DLD1 (cell line): ENCODE data around the gene NFE2L3.
"Not testable (repeated sequence)": the region's sequence is repeated elsewhere in the genome, so short reads cannot be mapped to it uniquely, and the experiment has no call there.

Experiments used
- in situ Hi-C: cut with HindIII; loops from 2 replicates; pipeline ENCODE4 v1.10.0; 2017; ENCODE audit warnings: low sequenced_read_pairs

The NFE2L3 gene

GRCh38 chr7:26185844-26186180 lies 33.8 kb downstream of the NFE2L3 start:
- in situ Hi-C loops = no loop called here

- in situ Hi-C loops = no loop called here
Measured at GRCh38 chr7:26186364-26187311, 34.6 kb downstream of the NFE2L3 start.

- in situ Hi-C loops = no loop called here
Measured at GRCh38 chr7:26187380-26188205, 35.6 kb downstream of the NFE2L3 start.

GRCh38 chr7:26188206-26188956 lies 36.4 kb downstream of the NFE2L3 start:
- in situ Hi-C loops = no loop called here

- in situ Hi-C loops = no loop called here
Measured at GRCh38 chr7:26188957-26189541, 37.1 kb downstream of the NFE2L3 start.

GRCh38 chr7:26189697-26190096 lies 37.7 kb downstream of the NFE2L3 start:
- in situ Hi-C loops = no loop called here

- in situ Hi-C loops = no loop called here
Measured at GRCh38 chr7:26190417-26190869, 38.4 kb downstream of the NFE2L3 start.

- in situ Hi-C loops = no loop called here
Measured at GRCh38 chr7:26191233-26191973, 39.4 kb downstream of the NFE2L3 start.

GRCh38 chr7:26191974-26192479 lies 40.0 kb downstream of the NFE2L3 start:
- in situ Hi-C loops = no loop called here

GRCh38 chr7:26192485-26193087 lies 40.6 kb downstream of the NFE2L3 start:
- in situ Hi-C loops = no loop called here

GRCh38 chr7:26193432-26194207 lies 41.6 kb downstream of the NFE2L3 start:
- in situ Hi-C loops = no loop called here

- in situ Hi-C loops = not testable (repeated sequence)
Measured at GRCh38 chr7:26194764-26195163, 42.8 kb downstream of the NFE2L3 start.

GRCh38 chr7:26195182-26195581 lies 43.2 kb downstream of the NFE2L3 start:
- in situ Hi-C loops = no loop called here

GRCh38 chr7:26195867-26196657 lies 44.1 kb downstream of the NFE2L3 start:
- in situ Hi-C loops = no loop called here

GRCh38 chr7:26197153-26198115 lies 45.4 kb downstream of the NFE2L3 start:
- in situ Hi-C loops = no loop called here

- in situ Hi-C loops = no loop called here
Measured at GRCh38 chr7:26198133-26198780, 46.3 kb downstream of the NFE2L3 start.
